C4-2B (cell line): Measurements from ENCODE around the gene EMILIN1.

Experiments used
- CTCF ChIP-seq: fragments of 450-650 bp; conservative IDR thresholded peaks from 2 replicates; pipeline ENCODE4 v1.5.1; 2017; ENCODE audit warnings: mild to moderate bottlenecking
- ZFX ChIP-seq: fragments of 450-650 bp; IDR thresholded peaks from 2 replicates; pipeline ENCODE4 v1.6.1; 2017

- TF ChIP-seq CTCF (no peak), ZFX (no peak)
These were observed 5.2 kb downstream of the EMILIN1 start for GRCh38 chr2:27083410-27084296.
